ENCODE results near the gene MTX1.
"Not testable (repeated sequence)": the region's sequence is repeated elsewhere in the genome, so short reads cannot be mapped to it uniquely, and the experiment has no call there.

DNA sequence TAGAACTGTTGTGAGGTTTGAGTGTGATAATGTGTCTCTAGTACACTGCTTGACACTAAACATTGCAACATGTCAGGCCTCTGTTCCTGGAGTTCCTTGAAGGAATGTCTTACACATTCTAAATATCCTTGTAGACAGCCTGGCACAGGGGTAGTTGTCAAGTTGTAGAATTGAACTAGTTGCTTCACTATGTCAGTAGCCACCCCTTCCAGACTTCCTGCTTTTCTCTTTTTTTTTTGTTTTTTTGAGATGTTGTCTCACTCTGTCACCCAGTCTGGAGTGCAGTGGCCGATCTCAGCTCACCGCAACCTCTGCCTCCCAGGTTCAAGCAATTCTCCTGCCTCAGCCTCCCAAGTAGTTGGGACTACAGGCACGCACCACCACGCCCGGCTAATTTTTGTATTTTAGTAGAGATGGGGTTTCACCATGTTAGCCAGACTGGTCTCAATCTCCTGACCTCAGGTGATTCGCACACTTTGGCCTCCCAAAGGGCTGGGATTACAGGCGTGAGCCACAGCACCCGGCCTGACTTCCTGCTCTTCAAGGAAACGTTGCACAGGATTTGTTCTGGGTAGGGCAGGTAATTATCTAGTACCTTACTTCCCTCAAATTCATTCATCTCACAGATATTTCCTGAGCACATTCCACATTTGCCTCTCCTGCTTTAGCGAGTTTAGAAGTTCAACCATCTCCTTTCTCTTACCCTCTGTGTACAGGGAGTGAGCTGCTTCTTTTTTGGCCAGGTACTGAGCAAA, 11.9 kb downstream of the MTX1 start:
- TF ChIP-seq, protein P1, sequence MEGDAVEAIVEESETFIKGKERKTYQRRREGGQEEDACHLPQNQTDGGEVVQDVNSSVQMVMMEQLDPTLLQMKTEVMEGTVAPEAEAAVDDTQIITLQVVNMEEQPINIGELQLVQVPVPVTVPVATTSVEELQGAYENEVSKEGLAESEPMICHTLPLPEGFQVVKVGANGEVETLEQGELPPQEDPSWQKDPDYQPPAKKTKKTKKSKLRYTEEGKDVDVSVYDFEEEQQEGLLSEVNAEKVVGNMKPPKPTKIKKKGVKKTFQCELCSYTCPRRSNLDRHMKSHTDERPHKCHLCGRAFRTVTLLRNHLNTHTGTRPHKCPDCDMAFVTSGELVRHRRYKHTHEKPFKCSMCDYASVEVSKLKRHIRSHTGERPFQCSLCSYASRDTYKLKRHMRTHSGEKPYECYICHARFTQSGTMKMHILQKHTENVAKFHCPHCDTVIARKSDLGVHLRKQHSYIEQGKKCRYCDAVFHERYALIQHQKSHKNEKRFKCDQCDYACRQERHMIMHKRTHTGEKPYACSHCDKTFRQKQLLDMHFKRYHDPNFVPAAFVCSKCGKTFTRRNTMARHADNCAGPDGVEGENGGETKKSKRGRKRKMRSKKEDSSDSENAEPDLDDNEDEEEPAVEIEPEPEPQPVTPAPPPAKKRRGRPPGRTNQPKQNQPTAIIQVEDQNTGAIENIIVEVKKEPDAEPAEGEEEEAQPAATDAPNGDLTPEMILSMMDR (IDR thresholded peaks at IDR 0.05): not testable (repeated sequence)
- TF ChIP-seq POLR2A (IDR thresholded peaks at IDR 0.05): not testable (repeated sequence)

Data from adrenal gland (tissue), 5 donors.